GM23338 (cell line): ENCODE data around the gene FBXO30. TPM values are rescaled to one million over a fixed set of nuclear protein-coding genes. Genes with fewer than 3 reads are reported as not detected.

Source experiments
- ATAC-seq: fragments of 200-7000 bp; cut with Tn5 transposase; 3 replicates; pipeline ENCODE4 v1.9.1; 2020
- DNase-seq: peaks from one replicate; pipeline ENCODE4 v3.0.0-alpha.2; 2015; ENCODE audit warnings: low spot score
- H2AFZ ChIP-seq: fragments of 200-600 bp; sonication (generic); 2 replicates; pipeline ENCODE4 v1.8.0; 2016; ENCODE audit warnings: antibody characterized with exemption, mild to moderate bottlenecking, moderate library complexity
- H3F3A ChIP-seq: fragments of 200-600 bp; sonication (generic); replicated peaks from 2 replicates; pipeline ENCODE4 v1.8.0; 2017; ENCODE audit warnings: antibody characterized with exemption, mixed run types, low read depth
- H3K27ac ChIP-seq: fragments of 200-600 bp; sonication (generic); 2 replicates; pipeline ENCODE4 v1.6.1; 2016; ENCODE audit warnings: low read depth
- H3K27me3 ChIP-seq: fragments of 200-600 bp; sonication (generic); 2 replicates; pipeline ENCODE4 v1.8.0; 2016; ENCODE audit warnings: mild to moderate bottlenecking, mixed run types, moderate library complexity; ENCODE audit not compliant: insufficient read depth
- H3K36me3 ChIP-seq: fragments of 200-600 bp; sonication (generic); 2 replicates; pipeline ENCODE4 v1.8.0; 2016; ENCODE audit warnings: mild to moderate bottlenecking; ENCODE audit not compliant: insufficient read depth
- H3K4me1 ChIP-seq: fragments of 200-600 bp; sonication (generic); 2 replicates; pipeline ENCODE4 v1.8.0; 2016; ENCODE audit warnings: mild to moderate bottlenecking, moderate library complexity; ENCODE audit not compliant: insufficient read depth
- H3K4me2 ChIP-seq: fragments of 200-600 bp; sonication (generic); 2 replicates; pipeline ENCODE4 v1.7.1; 2017; ENCODE audit warnings: mixed run types
- H3K4me3 ChIP-seq: fragments of 200-600 bp; sonication (generic); 2 replicates; pipeline ENCODE4 v1.6.1; 2016; ENCODE audit warnings: mixed run types
- H3K79me2 ChIP-seq: fragments of 200-600 bp; sonication (generic); replicated peaks from 2 replicates; pipeline ENCODE4 v1.8.0; 2017; ENCODE audit warnings: mild to moderate bottlenecking; ENCODE audit not compliant: insufficient read depth
- H3K9me2 ChIP-seq: fragments of 200-600 bp; sonication (generic); 2 replicates; pipeline ENCODE4 v1.8.0; 2017; ENCODE audit not compliant: insufficient read depth
- H4K20me1 ChIP-seq: fragments of 200-600 bp; sonication (generic); replicated peaks from 2 replicates; pipeline ENCODE4 v1.8.0; 2017; ENCODE audit warnings: mild to moderate bottlenecking; ENCODE audit not compliant: insufficient read depth
- H3K27ac Mint-ChIP-seq: 2 replicates; pipeline ENCODE4 v1.8.0; 2020; ENCODE audit warnings: inconsistent platforms, mild to moderate bottlenecking, moderate library complexity, mixed read lengths
- H3K27me3 Mint-ChIP-seq: 3 replicates; pipeline ENCODE4 v1.8.0; 2022; ENCODE audit warnings: low read depth, mild to moderate bottlenecking, moderate library complexity, mixed read lengths, inconsistent platforms; ENCODE audit not compliant: insufficient read depth, poor library complexity
- H3K36me3 Mint-ChIP-seq: 3 replicates; pipeline ENCODE4 v1.8.0; 2021; ENCODE audit warnings: low read depth, mild to moderate bottlenecking, inconsistent platforms, moderate library complexity, mixed read lengths
- H3K4me1 Mint-ChIP-seq: 3 replicates; pipeline ENCODE4 v1.8.0; 2020; ENCODE audit warnings: mild to moderate bottlenecking, inconsistent platforms, mixed read lengths
- H3K4me3 Mint-ChIP-seq: 3 replicates; pipeline ENCODE4 v1.8.0; 2021; ENCODE audit warnings: moderate library complexity, mild to moderate bottlenecking, inconsistent platforms, mixed read lengths
- H3K9me3 Mint-ChIP-seq: 3 replicates; pipeline ENCODE4 v1.8.0; 2020; ENCODE audit warnings: moderate library complexity, mild to moderate bottlenecking, inconsistent platforms, mixed read lengths
- CREB1 ChIP-seq: fragments of 250-450 bp; sonication (Bioruptor Pico); IDR thresholded peaks from 2 replicates; pipeline ENCODE4 v1.5.0; 2020; ENCODE audit warnings: low read depth, mild to moderate bottlenecking, moderate library complexity
- CTCF ChIP-seq, 2 experiments: fragments of 200-600 bp in 1 of 2; sonication (generic) in 1 of 2; conservative IDR thresholded peaks; 2 replicates each; pipeline versions ENCODE4 v1.5.1 to v1.6.1; 2016 to 2017; ENCODE audit warnings: antibody characterized with exemption in 2 of 2, low read depth in 2 of 2, mild to moderate bottlenecking in 2 of 2, moderate library complexity in 1 of 2
- EZH2phosphoT487 ChIP-seq: fragments of 200-600 bp; sonication (generic); IDR thresholded peaks from one replicate; pipeline ENCODE4 v1.8.1; 2018; ENCODE audit warnings: antibody characterized with exemption; ENCODE audit not compliant: unreplicated experiment
- JUNB ChIP-seq: IDR thresholded peaks from one replicate; pipeline ENCODE4 v1.6.1; 2016; ENCODE audit warnings: antibody characterized with exemption; ENCODE audit not compliant: unreplicated experiment
- NANOG ChIP-seq: IDR thresholded peaks from 2 replicates; pipeline ENCODE4 v1.6.1; 2016; ENCODE audit warnings: antibody characterized with exemption, borderline replicate concordance
- POLR2AphosphoS5 ChIP-seq: IDR thresholded peaks from 2 replicates; pipeline ENCODE4 v1.6.1; 2016; ENCODE audit warnings: antibody characterized with exemption, low read depth
- REST ChIP-seq: IDR thresholded peaks from one replicate; pipeline ENCODE4 v1.6.1; 2018; ENCODE audit warnings: antibody characterized with exemption; ENCODE audit not compliant: unreplicated experiment
- STAT1 ChIP-seq: IDR thresholded peaks from one replicate; pipeline ENCODE4 v1.6.1; 2016; ENCODE audit warnings: antibody characterized with exemption; ENCODE audit not compliant: unreplicated experiment
- ZNF114 ChIP-seq: fragments of 250-450 bp; sonication (Bioruptor Pico); IDR thresholded peaks from 2 replicates; pipeline ENCODE4 v1.5.0; 2020; ENCODE audit warnings: mild to moderate bottlenecking, moderate library complexity
- ZNF331 ChIP-seq: fragments of 250-450 bp; sonication (Bioruptor Pico); IDR thresholded peaks from 2 replicates; pipeline ENCODE4 v1.5.0; 2020; ENCODE audit warnings: low read depth, mild to moderate bottlenecking, moderate library complexity
- ZNF462 ChIP-seq: fragments of 250-450 bp; sonication (Bioruptor Pico); IDR thresholded peaks from 2 replicates; pipeline ENCODE4 v1.5.0; 2020; ENCODE audit warnings: mild to moderate bottlenecking, moderate library complexity
- polyA plus RNA-seq: library from polyadenylated mRNA; unstranded; fragments of >200 nt; fragmentation: Nextera tagmentation; extraction: Ambion mirVana; gene quantifications from 2 replicates; pipeline ENCODE4 v1.2.1, GENCODE V29; 2016
- total RNA-seq: library from RNA; depleted of rRNA; stranded (reverse); fragments of >200 nt; shearing (Covaris generic); gene quantifications from 2 replicates; pipeline ENCODE4 v1.2.3, GENCODE V29; 2014

Gene FBXO30
- total and polyA plus RNA-seq, 2 experiments from 2014 or later = 6.5 to 21.3 TPM

- no peaks in the 10 kb centered on the region for H4K20me1 ChIP-seq
- H3K27me3 ChIP-seq = no peaks in the 10 kb centered on the region
- peaks cover 12% of the 10 kb centered on the region for H3K4me1 Mint-ChIP-seq
- no peaks in the 10 kb centered on the region for H3F3A ChIP-seq
- no peak overlapping the region for H3K4me3 ChIP-seq
- no peak overlapping the region for H3K4me2 ChIP-seq
- no peak overlapping the region; the same call in 1 of the 2 replicates for H3K27ac Mint-ChIP-seq
- H3K9me3 Mint-ChIP-seq = no peaks in the 10 kb centered on the region
- no peaks in the 10 kb centered on the region for H3K9me2 ChIP-seq
- DNase-seq = no peak
- no peaks in the 10 kb centered on the region for H3K36me3 ChIP-seq
- H3K4me3 Mint-ChIP-seq = no peak overlapping the region
- H3K4me1 ChIP-seq = 0 out of 2 replicates have a peak, but pooled peaks cover 8% of the 10 kb centered on the region
- H3K79me2 ChIP-seq = peaks cover 7% of the 10 kb centered on the region; the same call in 1 of the 2 replicates
- ATAC-seq = no peak
- H3K36me3 Mint-ChIP-seq = peaks cover 6% of the 10 kb centered on the region; the same call in 2 of the 3 replicates
- no peak for TF ChIP-seq STAT1
- no peak for TF ChIP-seq POLR2AphosphoS5
- no peak for TF ChIP-seq CREB1 (CRISPR knock-in tag)
- no peak for TF ChIP-seq ZNF114 (CRISPR knock-in tag)
- TF ChIP-seq EZH2phosphoT487 = no peak
- TF ChIP-seq JUNB = no peak
- TF ChIP-seq NANOG = no peak
- TF ChIP-seq CTCF (conservative IDR thresholded peaks at IDR 0.05; ENCODE audit: low read depth in 2 of 2) = no peak
- TF ChIP-seq ZNF462 (CRISPR knock-in tag) = no peak
- TF ChIP-seq ZNF331 (CRISPR knock-in tag) = no peak
- TF ChIP-seq REST = no peak
- no peak overlapping the region for H3K27ac ChIP-seq
- H3K27me3 Mint-ChIP-seq = no peaks in the 10 kb centered on the region
- no peak overlapping the region for H2AFZ ChIP-seq
Observed at GRCh38 chr6:145818796-145819195, 4.2 kb upstream of the FBXO30 start.
